Glutamatergic neuron (in vitro differentiated cells): Measurements from ENCODE around the gene POLE. TPM values are rescaled to one million over a fixed set of nuclear protein-coding genes. Genes with fewer than 3 reads are reported as not detected.

Source experiments
- DNase-seq: peaks from one replicate; pipeline ENCODE4 v3.0.0; 2022
- H3K27ac Mint-ChIP-seq: one replicate; pipeline ENCODE4 v1.8.0; 2020; ENCODE audit warnings: mild to moderate bottlenecking, mixed read lengths, inconsistent platforms; ENCODE audit not compliant: unreplicated experiment
- H3K27me3 Mint-ChIP-seq: one replicate; pipeline ENCODE4 v1.8.0; 2020; ENCODE audit warnings: mild to moderate bottlenecking, moderate library complexity, mixed read lengths, inconsistent platforms; ENCODE audit not compliant: unreplicated experiment
- H3K36me3 Mint-ChIP-seq: one replicate; pipeline ENCODE4 v1.8.0; 2020; ENCODE audit warnings: mild to moderate bottlenecking, mixed read lengths, inconsistent platforms; ENCODE audit not compliant: unreplicated experiment
- H3K4me1 Mint-ChIP-seq: one replicate; pipeline ENCODE4 v1.8.0; 2020; ENCODE audit warnings: mild to moderate bottlenecking, low read depth, mixed read lengths, inconsistent platforms; ENCODE audit not compliant: unreplicated experiment
- H3K4me3 Mint-ChIP-seq: one replicate; pipeline ENCODE4 v1.8.0; 2020; ENCODE audit warnings: mild to moderate bottlenecking, mixed read lengths, inconsistent platforms; ENCODE audit not compliant: unreplicated experiment
- H3K9me3 Mint-ChIP-seq: one replicate; pipeline ENCODE4 v1.8.0; 2020; ENCODE audit warnings: mild to moderate bottlenecking, moderate library complexity, mixed read lengths, inconsistent platforms; ENCODE audit not compliant: unreplicated experiment
- total RNA-seq: library from RNA; stranded (reverse); fragmentation: NEBNext Ultra II Directional; extraction: Animal tissue kit (Norgen Biotek cat#: 25700); gene quantifications from one replicate; pipeline ENCODE4 v1.2.1, GENCODE V29; 2021; ENCODE audit not compliant: unreplicated experiment
- TF ChIP-seq, protein P1 (sequence below): fragments of 200-600 bp; sonication (generic); IDR thresholded peaks from one replicate; pipeline ENCODE4 v1.5.0; 2021; ENCODE audit not compliant: partially characterized antibody, unreplicated experiment

Gene POLE
- total RNA-seq, 1 donor from 2014 or later: 38.6 TPM

- no peak overlapping the region for H3K27ac Mint-ChIP-seq
- H3K4me3 Mint-ChIP-seq: no peak overlapping the region
- no peaks in the 10 kb centered on the region for H3K9me3 Mint-ChIP-seq
- peaks cover 4% of the 10 kb centered on the region for H3K36me3 Mint-ChIP-seq
- DNase-seq: no peak
- H3K27me3 Mint-ChIP-seq: peaks cover 5% of the 10 kb centered on the region
- H3K4me1 Mint-ChIP-seq: no peaks in the 10 kb centered on the region
- TF ChIP-seq, protein P1, sequence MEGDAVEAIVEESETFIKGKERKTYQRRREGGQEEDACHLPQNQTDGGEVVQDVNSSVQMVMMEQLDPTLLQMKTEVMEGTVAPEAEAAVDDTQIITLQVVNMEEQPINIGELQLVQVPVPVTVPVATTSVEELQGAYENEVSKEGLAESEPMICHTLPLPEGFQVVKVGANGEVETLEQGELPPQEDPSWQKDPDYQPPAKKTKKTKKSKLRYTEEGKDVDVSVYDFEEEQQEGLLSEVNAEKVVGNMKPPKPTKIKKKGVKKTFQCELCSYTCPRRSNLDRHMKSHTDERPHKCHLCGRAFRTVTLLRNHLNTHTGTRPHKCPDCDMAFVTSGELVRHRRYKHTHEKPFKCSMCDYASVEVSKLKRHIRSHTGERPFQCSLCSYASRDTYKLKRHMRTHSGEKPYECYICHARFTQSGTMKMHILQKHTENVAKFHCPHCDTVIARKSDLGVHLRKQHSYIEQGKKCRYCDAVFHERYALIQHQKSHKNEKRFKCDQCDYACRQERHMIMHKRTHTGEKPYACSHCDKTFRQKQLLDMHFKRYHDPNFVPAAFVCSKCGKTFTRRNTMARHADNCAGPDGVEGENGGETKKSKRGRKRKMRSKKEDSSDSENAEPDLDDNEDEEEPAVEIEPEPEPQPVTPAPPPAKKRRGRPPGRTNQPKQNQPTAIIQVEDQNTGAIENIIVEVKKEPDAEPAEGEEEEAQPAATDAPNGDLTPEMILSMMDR: no peak
These were observed 22.7 kb downstream of the POLE start for GRCh38 chr12:132664206-132665148.

DNA sequence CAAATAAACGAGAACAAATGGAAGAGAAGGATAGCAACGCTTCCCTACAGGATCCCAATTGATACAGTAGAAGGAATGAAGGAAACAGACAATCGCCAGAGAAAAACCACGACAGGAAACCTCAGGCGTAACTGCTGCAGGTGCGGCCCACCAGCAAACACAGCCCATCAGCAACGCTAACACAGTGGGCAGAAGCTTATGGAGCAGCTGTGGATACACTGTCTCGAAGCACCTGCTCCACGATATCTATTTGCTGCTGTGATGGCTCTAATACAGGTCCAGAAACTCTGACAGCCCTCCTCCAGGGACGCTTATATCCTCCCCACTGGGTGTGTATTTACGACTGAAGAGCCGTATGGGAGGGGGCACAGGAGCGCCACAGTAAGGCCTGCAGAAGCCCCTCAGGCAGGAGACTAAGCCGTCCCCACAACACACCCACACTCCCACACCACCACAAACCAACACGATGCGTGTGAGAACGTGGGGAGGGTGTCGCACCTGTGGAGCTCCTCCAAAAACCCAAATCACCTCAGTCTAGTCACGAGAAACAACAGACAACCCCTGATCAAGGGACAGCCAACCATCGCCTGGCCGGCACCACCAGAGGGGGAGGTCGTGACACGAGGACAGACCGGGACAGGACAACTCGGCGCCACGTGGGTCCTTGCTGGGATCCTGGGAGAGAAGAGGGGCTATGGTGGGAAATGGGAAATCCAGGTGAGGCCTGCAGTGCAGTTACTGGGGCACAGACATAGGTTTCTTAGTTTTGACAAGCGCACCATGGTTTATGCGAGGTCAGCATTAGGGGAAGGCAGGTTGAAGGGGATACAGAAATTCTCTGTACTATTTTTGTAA lies 24.0 kb downstream of the POLE start:
- H3K36me3 Mint-ChIP-seq: peaks cover 4% of the 10 kb centered on the region
- TF ChIP-seq, protein P1: no peak
- DNase-seq: no peak
- no peaks in the 10 kb centered on the region for H3K4me1 Mint-ChIP-seq
- H3K27me3 Mint-ChIP-seq: peaks cover 6% of the 10 kb centered on the region
- H3K9me3 Mint-ChIP-seq: no peaks in the 10 kb centered on the region
- H3K4me3 Mint-ChIP-seq: no peak overlapping the region
- H3K27ac Mint-ChIP-seq: no peak overlapping the region

DNA sequence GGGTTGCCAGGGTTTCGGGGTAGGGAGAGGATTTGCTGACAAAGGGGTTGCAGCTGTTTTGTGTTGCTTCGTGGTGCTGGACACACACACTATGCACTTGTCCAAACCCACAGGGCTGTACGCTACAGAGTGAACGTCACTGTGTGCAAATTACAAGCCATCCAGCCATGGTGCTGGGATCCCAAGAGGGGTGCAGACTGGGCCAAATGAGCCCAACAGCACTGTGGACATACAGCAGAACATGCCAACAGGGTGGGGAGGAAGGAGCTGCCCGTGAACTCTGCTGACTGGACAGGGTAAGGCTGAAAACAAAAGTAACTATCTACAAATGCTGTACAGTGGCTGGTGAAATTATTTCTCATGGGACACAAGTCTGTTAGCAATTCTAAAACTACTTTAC lies 25.2 kb downstream of the POLE start:
- TF ChIP-seq, protein P1: no peak
- no peaks in the 10 kb centered on the region for H3K4me1 Mint-ChIP-seq
- H3K27ac Mint-ChIP-seq: no peak overlapping the region
- no peak for DNase-seq
- H3K36me3 Mint-ChIP-seq: no peaks in the 10 kb centered on the region
- H3K27me3 Mint-ChIP-seq: peaks cover 4% of the 10 kb centered on the region
- H3K4me3 Mint-ChIP-seq: no peak overlapping the region
- H3K9me3 Mint-ChIP-seq: no peaks in the 10 kb centered on the region

GRCh38 chr12:132660996-132661395 lies 26.1 kb downstream of the POLE start:
- no peak overlapping the region for H3K27ac Mint-ChIP-seq
- TF ChIP-seq, protein P1: no peak
- H3K36me3 Mint-ChIP-seq: no peaks in the 10 kb centered on the region
- no peak overlapping the region for H3K4me3 Mint-ChIP-seq
- peaks cover 1% of the 10 kb centered on the region for H3K27me3 Mint-ChIP-seq
- no peaks in the 10 kb centered on the region for H3K4me1 Mint-ChIP-seq
- no peak for DNase-seq
- H3K9me3 Mint-ChIP-seq: no peaks in the 10 kb centered on the region
